Fibroblast of lung (primary cell): ENCODE data around the gene CCDC70. TPM values are rescaled to one million over a fixed set of nuclear protein-coding genes. Genes with fewer than 3 reads are reported as not detected.

ENCODE experiments used
- DNase-seq, 2 donors: peaks; one replicate each; pipeline versions ENCODE4 v3.0.0 to v3.0.0-alpha.2; 2010; ENCODE audit warnings: low read depth in 2 of 2
- H2AFZ ChIP-seq: 2 replicates; pipeline ENCODE4 v1.5.1; 2012; ENCODE audit warnings: low read length, control low read depth, inconsistent platforms
- H3K27ac ChIP-seq: 2 replicates; pipeline ENCODE4 v1.5.1; 2011; ENCODE audit warnings: low read length, control low read depth; ENCODE audit not compliant: insufficient read depth
- H3K27me3 ChIP-seq: 2 replicates; pipeline ENCODE4 v1.5.1; 2011; ENCODE audit warnings: mild to moderate bottlenecking, low read length; ENCODE audit not compliant: control insufficient read depth, insufficient read depth
- H3K36me3 ChIP-seq: 2 replicates; pipeline ENCODE4 v1.5.1; 2011; ENCODE audit warnings: low read length; ENCODE audit not compliant: control insufficient read depth, insufficient read depth
- H3K4me1 ChIP-seq: 2 replicates; pipeline ENCODE4 v1.5.1; 2011; ENCODE audit warnings: low read length; ENCODE audit not compliant: control insufficient read depth, insufficient read depth; ENCODE audit errors: extremely low read depth
- H3K4me2 ChIP-seq: 2 replicates; pipeline ENCODE4 v1.5.1; 2011; ENCODE audit warnings: low read length, control low read depth; ENCODE audit not compliant: insufficient read depth; ENCODE audit errors: extremely low read depth
- H3K4me3 ChIP-seq, 4 experiments: fragments of 200-600 bp in 1 of 4; sonication (generic) in 1 of 4; replicated peaks in 1 of 4; 2 replicates each; pipeline ENCODE4 v1.5.1; 2011 to 2016; ENCODE audit warnings: low read length in 4 of 4, low read depth in 3 of 4, mild to moderate bottlenecking in 3 of 4, control low read depth in 2 of 4, inconsistent platforms in 1 of 4, mixed read lengths in 1 of 4; ENCODE audit not compliant: insufficient read depth in 1 of 4; ENCODE audit errors: control extremely low read depth in 1 of 4
- H3K79me2 ChIP-seq: 2 replicates; pipeline ENCODE4 v1.5.1; 2012; ENCODE audit warnings: mild to moderate bottlenecking, low read length, inconsistent platforms; ENCODE audit not compliant: control insufficient read depth, insufficient read depth
- H3K9ac ChIP-seq: 2 replicates; pipeline ENCODE4 v1.5.1; 2011; ENCODE audit warnings: mild to moderate bottlenecking, low read length, control low read depth; ENCODE audit not compliant: insufficient read depth
- H3K9me3 ChIP-seq: 2 replicates; pipeline ENCODE4 v1.5.1; 2012; ENCODE audit warnings: low read depth, low read length; ENCODE audit not compliant: control insufficient read depth, insufficient read depth
- H4K20me1 ChIP-seq: 2 replicates; pipeline ENCODE4 v1.5.1; 2011; ENCODE audit warnings: low read length; ENCODE audit not compliant: control insufficient read depth, insufficient read depth; ENCODE audit errors: extremely low read depth
- CTCF ChIP-seq, 2 donors: IDR thresholded peaks in 1 of 2; conservative IDR thresholded peaks in 1 of 2; 1 replicate in 1 of 2; 2 replicates in 1 of 2; pipeline ENCODE4 v1.5.1; 2011 to 2012; ENCODE audit warnings: low read length in 2 of 2, control low read depth in 1 of 2, inconsistent platforms in 1 of 2, low read depth in 1 of 2, mild to moderate bottlenecking in 1 of 2
- EZH2 ChIP-seq: IDR thresholded peaks from 2 replicates; pipeline ENCODE4 v1.5.1; 2012; ENCODE audit warnings: low read length, control low read depth, mild to moderate bottlenecking; ENCODE audit errors: missing control alignments
- polyA plus RNA-seq, 2 donors: library from polyadenylated mRNA; depleted of rRNA in 1 of 2; stranded (reverse) in 1 of 2; unstranded in 1 of 2; fragments of >200 nt; gene quantifications; 2 replicates each; pipeline ENCODE4 v1.2.1, GENCODE V29; 2011 to 2012; ENCODE audit warnings: missing spikeins in 1 of 2
- total RNA-seq: library from RNA; depleted of rRNA; stranded (reverse); fragments of >200 nt; gene quantifications from 2 replicates; pipeline ENCODE4 v1.2.1, GENCODE V29; 2014

The CCDC70 gene
- total and polyA plus RNA-seq, 2 donors (not counting 1 experiment from before 2014, with no cell fraction given), result not detected

- H3K27ac ChIP-seq, result no peak overlapping the region
- no peak overlapping the region for H3K4me3 ChIP-seq
- H3K79me2 ChIP-seq, result no peaks in the 10 kb centered on the region
- no peak overlapping the region for H3K4me2 ChIP-seq
- H3K36me3 ChIP-seq, result no peaks in the 10 kb centered on the region
- H3K27me3 ChIP-seq, result peaks cover 5% of the 10 kb centered on the region
- TF ChIP-seq EZH2, result no peak
- TF ChIP-seq CTCF (conservative IDR thresholded peaks at IDR 0.05 in 1 of 2, IDR thresholded peaks at IDR 0.05 in 1 of 2; ENCODE audit: low read depth in 1 of 2, low read length in 2 of 2), result no peak
- H2AFZ ChIP-seq, result no peak overlapping the region
- no peaks in the 10 kb centered on the region for H3K9me3 ChIP-seq
- no peak overlapping the region for H3K9ac ChIP-seq
- DNase-seq, result no peak
- no peaks in the 10 kb centered on the region for H3K4me1 ChIP-seq
- no peaks in the 10 kb centered on the region for H4K20me1 ChIP-seq
These were observed 19.5 kb downstream of the CCDC70 start for GRCh38 chr13:51881296-51881695.

GRCh38 chr13:51882570-51883225, 20.9 kb downstream of the CCDC70 start:
- DNase-seq, result no peak
- Histone ChIP-seq H3K27me3 (peaks cover 5% of the 10 kb centered on the region), H4K20me1 (no peaks in the 10 kb centered on the region), H3K27ac (no peak overlapping the region), H3K9me3 (no peaks in the 10 kb centered on the region), H3K4me1 (no peaks in the 10 kb centered on the region), H3K79me2 (no peaks in the 10 kb centered on the region), H3K36me3 (no peaks in the 10 kb centered on the region), H3K4me3 (no peak overlapping the region), H2AFZ (no peak overlapping the region), H3K9ac (no peak overlapping the region), H3K4me2 (no peak overlapping the region)
- TF ChIP-seq CTCF (conservative IDR thresholded peaks at IDR 0.05 in 1 of 2, IDR thresholded peaks at IDR 0.05 in 1 of 2; ENCODE audit: low read depth in 1 of 2, low read length in 2 of 2), result no peak
- no peak for TF ChIP-seq EZH2

- no peak overlapping the region for H3K27ac ChIP-seq
- H3K9ac ChIP-seq, result no peak overlapping the region
These were observed 21.4 kb downstream of the CCDC70 start for GRCh38 chr13:51883226-51883600.

More at GRCh38 chr13:51883226-51883600, 21.4 kb downstream of the CCDC70 start:
- TF ChIP-seq EZH2 (no peak), CTCF (conservative IDR thresholded peaks at IDR 0.05 in 1 of 2, IDR thresholded peaks at IDR 0.05 in 1 of 2; ENCODE audit: low read depth in 1 of 2, low read length in 2 of 2) (no peak)
- H3K27me3 ChIP-seq, result peaks cover 5% of the 10 kb centered on the region
- H2AFZ ChIP-seq, result no peak overlapping the region
- no peaks in the 10 kb centered on the region for H4K20me1 ChIP-seq
- H3K4me2 ChIP-seq, result no peak overlapping the region
- no peak for DNase-seq
- no peaks in the 10 kb centered on the region for H3K9me3 ChIP-seq
- H3K36me3 ChIP-seq, result no peaks in the 10 kb centered on the region
- H3K79me2 ChIP-seq, result no peaks in the 10 kb centered on the region
- H3K4me1 ChIP-seq, result no peaks in the 10 kb centered on the region
- H3K4me3 ChIP-seq, result no peak overlapping the region
